Uterus (tissue), 2 donors: ENCODE data around the gene RMND1.

ENCODE experiments used
- POLR2A ChIP-seq, 2 donors: fragments of 450-650 bp; IDR thresholded peaks; one replicate each; pipeline ENCODE4 v1.6.1; 2016; ENCODE audit warnings: antibody characterized with exemption in 2 of 2, mild to moderate bottlenecking in 1 of 2, moderate library complexity in 1 of 2
- TF ChIP-seq, protein P1 (sequence below), 4 experiments: fragments of 200-600 bp in 2 of 4; fragments of 450-650 bp in 2 of 4; sonication (generic) in 2 of 4; IDR thresholded peaks; one replicate each; pipeline ENCODE4 v1.5.1; 2016 to 2019; ENCODE audit warnings: antibody characterized with exemption in 4 of 4, mild to moderate bottlenecking in 2 of 4, moderate library complexity in 1 of 4

DNA sequence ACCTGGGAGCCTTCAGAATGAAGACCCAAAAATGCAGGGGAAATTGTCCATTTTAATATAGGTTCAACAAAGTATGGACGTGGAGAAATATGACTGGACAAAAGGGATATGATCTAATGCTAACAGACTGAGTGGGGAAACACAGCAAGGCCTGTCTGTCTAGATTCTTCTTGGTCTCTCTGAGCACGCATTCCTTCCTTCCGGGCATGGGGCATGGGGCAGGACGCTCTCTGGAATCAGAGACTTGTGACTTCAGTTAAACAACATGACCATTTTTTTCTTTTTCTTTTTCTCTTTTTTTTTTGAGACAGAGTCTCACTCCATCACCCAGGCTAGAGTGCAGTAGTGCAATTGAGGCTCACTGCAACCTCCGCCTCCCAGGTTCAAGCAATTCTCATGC, 92.4 kb downstream of the RMND1 start:
- TF ChIP-seq, protein P1, sequence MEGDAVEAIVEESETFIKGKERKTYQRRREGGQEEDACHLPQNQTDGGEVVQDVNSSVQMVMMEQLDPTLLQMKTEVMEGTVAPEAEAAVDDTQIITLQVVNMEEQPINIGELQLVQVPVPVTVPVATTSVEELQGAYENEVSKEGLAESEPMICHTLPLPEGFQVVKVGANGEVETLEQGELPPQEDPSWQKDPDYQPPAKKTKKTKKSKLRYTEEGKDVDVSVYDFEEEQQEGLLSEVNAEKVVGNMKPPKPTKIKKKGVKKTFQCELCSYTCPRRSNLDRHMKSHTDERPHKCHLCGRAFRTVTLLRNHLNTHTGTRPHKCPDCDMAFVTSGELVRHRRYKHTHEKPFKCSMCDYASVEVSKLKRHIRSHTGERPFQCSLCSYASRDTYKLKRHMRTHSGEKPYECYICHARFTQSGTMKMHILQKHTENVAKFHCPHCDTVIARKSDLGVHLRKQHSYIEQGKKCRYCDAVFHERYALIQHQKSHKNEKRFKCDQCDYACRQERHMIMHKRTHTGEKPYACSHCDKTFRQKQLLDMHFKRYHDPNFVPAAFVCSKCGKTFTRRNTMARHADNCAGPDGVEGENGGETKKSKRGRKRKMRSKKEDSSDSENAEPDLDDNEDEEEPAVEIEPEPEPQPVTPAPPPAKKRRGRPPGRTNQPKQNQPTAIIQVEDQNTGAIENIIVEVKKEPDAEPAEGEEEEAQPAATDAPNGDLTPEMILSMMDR (IDR thresholded peaks at IDR 0.05), result no peak
- no peak for TF ChIP-seq POLR2A (IDR thresholded peaks at IDR 0.05)
